GM21786 (cell line): Measurements from ENCODE around the gene PNKD.

Experiments used
- ATAC-seq: cut with Tn5 transposase; IDR thresholded peaks from one replicate; pipeline ENCODE4 v1.9.1; 2021; ENCODE audit not compliant: unreplicated experiment

PNKD gene

DNA sequence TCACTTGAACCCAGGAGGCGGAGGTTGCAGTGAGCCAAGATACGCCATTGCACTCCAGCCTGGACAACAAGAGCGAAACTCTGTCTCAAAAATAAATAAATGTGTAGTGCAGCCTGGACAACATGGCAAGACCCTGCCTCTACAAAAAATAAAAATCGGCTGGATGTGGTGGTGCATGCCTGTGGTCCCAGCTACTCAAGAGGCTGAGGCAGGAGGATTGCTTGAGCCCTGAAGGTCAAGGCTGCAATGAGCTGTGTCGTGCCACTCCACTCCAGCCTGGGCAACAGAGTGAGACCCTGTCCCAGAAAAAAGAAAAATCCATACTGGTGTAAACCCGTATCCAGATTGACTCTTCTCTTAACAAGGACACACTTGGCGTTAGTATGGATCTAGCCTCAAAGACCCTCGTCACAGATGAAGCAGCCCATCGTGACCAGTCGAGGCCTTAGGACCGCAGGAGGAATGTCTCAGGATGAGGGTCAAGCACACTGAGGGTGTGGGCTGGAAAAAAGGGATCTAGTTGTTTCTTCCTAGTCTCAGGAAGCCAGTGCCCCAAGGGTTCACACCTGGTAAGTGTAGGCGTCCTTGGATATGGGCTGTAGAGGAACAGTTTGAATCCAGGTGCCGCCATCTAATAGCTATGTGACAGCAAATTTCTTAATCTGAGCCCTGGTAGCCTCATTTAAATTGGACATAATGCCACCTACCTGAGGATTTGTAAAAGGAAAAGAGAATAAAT lies 13.5 kb upstream of the PNKD start:
- ATAC-seq = no peak

DNA sequence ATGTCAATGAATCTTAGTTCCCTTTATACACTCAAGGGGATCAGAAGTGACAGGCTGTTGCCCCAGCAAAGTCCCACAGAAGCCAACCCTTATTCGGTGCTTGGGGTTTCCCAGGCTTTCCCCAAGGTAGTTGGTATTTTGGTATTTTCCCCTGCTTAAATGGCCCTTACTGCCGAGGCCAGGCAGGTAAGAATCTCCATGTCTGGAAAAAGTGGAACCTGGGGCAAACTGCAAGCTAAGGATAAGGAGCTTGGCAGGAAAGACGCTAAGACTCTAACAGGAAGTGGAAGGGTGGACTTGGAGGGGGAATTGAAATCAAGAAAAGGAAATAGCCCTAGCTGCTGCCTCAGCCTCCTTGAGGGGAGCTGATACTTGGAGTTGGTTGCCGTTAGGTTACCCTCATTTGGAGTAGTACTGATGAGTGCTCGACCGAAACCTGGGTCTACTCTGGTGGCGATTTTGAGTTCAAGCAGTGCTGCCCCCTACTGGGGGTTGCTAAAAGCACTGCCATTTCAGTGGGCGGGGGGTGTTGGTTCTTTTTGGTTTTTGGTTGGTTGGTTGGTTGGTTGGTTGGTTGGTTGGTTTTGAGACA lies 12.8 kb upstream of the PNKD start:
- ATAC-seq = peak; percentile 85

DNA sequence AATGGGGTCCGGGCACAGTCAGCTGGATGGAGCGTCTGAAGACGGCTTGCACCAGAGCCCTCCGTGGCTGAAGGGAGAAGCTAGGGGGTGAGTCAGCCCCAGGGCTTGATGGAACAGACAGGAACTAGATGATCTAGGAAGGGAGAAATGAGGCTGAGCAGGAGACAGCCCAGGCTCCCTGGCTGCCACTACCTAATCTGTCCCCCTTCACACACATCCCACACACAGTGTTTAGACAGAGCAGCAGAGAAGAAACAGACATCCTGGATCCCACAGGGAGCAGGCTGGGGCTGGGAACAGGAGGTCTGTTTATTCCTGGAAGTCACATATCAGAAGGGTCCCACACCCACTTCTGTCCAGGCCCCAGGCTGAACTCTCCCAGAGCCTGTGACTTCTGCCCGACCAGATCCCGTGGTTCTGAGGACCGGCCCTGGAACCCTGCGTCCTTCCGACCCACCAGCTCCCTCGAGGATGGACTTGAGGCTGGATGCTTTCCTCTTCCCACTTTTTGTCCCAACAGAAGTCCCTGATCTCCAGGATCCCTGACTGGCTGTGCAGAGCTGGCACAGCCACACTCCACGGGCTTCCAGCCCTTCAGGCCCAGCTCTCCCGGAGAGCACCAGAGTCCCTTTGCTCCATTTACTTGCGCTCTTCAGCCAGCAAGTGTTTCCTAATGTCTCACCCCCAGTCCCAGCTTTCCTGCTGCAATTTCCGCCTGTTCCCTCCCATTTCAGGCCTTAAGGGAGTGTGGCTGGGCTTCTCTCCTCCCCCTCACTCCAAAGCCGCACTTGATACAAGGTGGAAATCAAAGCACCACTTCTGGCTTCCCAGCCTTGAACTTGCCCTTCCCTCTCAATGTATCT lies 11.0 kb upstream of the PNKD start:
- ATAC-seq = no peak

DNA sequence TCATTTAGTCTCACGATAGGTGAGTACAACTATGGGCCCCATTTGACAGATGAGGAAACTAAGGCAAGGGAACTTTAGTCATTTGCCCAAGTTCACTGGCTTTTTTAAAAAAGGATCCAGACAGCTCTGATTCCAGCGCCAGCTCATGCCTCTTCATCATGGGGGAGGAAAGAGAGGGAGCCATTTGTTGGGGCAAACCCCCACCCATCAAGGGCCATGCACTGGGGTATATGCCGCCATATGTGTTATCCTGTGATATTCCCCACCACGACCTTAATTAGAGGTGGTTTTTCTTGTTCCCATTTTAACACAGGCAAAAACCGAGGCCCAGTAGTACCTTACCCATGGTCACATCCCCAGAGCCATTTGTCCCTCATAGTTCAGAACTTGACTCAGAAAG lies 10.2 kb upstream of the PNKD start:
- ATAC-seq = no peak

DNA sequence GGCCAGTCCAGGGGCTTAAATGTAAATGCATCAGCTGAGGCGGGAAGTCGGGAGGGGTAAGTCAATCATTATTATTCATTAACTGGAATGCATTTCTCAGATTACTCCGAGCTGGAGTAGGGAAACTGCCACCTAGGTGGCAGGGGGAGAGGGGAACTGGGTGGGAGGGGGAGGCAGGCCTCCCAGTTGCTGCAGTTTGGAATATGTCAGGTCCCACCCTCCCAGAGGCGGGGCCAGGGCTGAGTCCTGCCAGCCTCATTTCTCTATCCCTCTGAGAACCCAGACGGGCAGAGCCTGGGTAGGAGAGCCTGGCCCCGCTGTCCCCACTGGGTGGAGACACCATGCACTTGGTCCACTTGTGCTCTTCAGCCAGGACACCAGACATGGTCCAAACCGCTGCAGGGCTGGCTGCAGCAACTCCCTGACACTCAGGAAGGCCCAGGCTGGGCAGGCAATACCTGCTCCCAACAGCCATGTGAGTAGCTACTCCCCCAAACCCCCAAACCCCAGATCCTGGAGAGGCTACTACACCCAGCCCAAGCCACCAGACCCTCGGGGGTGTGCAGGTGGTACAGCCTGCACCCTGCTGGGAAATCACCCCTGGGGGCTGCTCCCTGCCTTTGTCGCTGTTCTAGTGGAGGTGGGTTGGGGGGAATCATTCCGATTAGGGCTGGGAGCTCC lies 9.4 kb upstream of the PNKD start, which contains the start of gene GPBAR1:
TSS of gene GPBAR1 (plus strand) at position 274 of the 681 bp plus-strand sequence. CDS start 1,710 bp downstream, outside the sequence.
- ATAC-seq = no peak

DNA sequence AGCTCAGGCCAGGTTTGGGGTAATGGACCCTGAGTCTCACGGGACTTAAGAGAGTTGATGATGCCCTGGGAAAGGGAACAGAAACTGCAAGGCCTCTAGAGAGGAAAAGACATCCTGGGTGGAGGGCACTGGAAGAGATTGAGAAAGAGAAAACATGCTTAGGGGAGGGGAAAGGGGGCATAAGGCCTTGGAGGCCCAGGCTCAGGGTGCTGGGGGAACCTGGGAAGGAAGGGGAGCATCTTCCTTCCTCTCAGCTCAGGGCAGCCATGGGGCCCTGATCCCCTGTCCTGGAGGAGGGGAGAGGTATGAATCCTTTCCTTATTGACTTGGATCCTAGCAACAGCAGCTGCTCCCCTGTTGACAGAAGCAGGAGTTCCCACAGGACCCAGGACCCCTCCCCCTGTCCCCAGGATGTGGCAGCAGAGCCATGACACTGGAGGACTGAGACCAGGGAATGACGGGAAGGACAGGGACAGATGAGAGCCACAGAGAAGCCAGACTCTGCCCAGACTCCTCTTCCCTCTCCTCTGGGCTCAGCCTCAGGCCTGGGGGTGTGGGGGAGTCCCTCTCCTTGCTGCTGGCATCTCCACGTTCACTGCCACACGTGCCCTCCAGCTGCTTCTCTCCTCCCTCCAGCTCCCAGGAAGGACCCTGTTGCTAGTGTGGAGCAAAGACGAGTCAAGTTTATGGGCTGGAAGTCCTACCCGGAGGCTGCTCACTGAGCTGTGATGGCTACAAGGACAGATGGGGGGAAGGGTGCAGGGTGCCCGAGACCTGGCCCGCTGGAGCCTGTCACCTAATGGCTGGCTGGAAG lies 8.7 kb upstream of the PNKD start:
- no peak for ATAC-seq

DNA sequence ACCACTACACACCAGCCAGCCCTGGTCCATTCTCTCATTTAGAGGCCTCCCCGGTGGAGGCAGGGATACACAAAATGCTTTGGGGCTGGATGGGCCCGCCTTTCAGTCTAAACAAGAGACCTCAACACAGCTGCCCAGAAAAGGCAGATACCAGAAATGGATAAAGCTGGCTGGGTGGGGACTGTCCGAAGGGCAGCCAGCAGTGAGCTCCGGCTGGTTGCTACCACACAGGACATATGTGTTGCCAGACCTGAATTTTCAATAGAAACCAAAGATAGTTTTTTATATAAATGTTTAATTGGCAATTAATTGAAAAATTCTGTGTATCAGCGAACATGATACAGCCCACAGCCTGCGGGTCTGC lies 8.1 kb upstream of the PNKD start:
- ATAC-seq = no peak

DNA sequence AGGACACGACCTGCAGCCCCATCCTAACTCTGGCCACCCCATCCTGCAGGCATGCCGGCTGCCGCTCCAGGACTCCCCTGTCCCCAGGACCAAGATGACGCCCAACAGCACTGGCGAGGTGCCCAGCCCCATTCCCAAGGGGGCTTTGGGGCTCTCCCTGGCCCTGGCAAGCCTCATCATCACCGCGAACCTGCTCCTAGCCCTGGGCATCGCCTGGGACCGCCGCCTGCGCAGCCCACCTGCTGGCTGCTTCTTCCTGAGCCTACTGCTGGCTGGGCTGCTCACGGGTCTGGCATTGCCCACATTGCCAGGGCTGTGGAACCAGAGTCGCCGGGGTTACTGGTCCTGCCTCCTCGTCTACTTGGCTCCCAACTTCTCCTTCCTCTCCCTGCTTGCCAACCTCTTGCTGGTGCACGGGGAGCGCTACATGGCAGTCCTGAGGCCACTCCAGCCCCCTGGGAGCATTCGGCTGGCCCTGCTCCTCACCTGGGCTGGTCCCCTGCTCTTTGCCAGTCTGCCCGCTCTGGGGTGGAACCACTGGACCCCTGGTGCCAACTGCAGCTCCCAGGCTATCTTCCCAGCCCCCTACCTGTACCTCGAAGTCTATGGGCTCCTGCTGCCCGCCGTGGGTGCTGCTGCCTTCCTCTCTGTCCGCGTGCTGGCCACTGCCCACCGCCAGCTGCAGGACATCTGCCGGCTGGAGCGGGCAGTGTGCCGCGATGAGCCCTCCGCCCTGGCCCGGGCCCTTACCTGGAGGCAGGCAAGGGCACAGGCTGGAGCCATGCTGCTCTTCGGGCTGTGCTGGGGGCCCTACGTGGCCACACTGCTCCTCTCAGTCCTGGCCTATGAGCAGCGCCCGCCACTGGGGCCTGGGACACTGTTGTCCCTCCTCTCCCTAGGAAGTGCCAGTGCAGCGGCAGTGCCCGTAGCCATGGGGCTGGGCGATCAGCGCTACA lies 7.4 kb upstream of the PNKD start:
- ATAC-seq = no peak

DNA sequence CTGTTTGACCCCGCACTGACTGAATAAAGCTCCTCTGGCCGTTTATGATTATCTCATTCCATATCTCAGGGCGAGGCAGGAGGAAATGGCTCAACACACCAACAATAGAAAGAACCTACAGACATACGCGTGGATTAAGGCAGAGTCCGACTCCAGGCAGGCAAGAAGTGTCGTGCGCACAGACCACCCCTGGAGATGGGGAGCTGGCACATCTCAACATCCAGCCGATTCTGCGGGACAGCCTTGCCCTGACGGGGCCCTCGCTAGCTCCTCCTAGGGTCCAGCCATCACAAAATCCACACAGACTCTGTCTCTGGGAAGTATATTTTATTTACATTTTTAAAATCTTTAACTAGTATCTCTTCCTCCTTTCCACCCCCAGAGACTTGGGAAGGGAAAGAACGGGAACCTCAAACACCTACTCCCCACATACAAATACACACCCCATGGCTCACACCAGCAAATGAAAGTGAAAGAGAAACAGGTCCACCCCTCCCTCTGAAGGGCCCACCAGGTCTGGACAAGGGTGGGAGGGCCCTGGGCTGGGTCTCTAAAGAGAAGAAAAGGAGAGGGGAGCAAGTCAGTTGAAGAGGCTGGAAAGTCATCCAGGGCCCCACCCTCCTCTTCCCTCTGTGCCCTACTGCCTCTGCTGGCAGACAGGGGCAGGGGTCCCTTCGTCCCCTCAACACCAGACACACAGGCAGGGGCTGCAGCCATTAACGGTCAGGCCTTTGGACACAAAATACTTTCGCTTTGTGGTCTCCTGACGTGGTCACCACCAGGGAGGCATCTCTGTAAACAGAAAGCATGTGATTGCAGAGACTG lies 6.3 kb upstream of the PNKD start:
- ATAC-seq = no peak

DNA sequence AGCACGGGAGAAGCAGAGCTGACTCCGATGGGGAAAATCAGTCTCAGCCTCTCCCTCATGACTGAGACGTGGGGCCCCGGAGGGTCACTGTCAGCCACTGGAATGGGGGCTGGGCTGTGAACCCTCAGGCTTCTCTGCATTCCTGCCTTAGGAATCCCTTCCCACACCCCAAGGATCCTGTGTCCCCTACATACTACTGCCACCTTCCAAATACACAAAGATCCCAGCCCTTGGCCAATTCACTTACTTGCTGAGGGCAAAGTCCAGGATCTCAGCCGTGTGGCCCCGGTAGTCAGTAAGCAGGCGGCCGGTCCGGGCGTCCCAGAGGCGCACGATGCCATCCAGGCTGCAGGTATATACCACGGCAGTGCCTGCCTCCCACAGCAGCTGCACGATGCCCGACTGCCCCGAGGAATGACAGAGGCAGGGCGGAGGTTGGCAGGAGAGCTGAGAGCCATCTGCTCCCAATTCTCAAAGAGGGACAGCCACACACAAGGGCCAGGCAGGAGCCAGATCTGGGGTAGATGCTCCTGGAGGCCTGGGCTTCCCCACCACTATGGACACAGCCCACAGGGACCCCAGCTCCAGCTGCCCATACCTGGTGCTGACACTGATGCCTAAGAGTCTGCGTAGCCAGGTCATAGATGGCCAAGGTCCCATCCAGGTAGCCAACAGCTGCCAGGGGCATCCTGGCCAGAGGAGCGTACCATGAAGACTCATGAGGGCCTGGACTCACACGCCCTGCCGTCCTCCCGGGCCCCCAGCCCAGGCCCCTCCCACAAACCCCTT lies 5.4 kb upstream of the PNKD start:
- no peak for ATAC-seq

DNA sequence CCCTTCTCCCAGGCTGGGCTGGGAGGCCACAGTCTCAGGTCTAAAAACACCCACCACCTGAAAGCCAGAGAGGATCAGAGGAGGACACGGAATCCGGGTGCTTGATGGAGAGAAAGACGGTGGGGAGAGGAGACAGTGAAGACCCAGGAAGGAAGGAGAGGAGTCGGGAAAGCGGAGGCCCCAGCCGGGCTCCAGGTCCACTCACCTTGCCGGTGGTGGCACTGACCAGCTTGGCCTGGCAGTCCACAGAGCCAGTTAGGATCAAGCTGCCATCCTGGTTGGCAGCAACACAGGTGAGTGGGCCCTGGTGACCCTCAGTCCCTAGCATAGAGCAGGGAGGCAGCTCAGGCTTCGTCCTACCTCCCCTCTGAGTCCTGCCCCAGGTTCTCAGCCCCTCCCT lies 4.7 kb upstream of the PNKD start:
- ATAC-seq = no peak

DNA sequence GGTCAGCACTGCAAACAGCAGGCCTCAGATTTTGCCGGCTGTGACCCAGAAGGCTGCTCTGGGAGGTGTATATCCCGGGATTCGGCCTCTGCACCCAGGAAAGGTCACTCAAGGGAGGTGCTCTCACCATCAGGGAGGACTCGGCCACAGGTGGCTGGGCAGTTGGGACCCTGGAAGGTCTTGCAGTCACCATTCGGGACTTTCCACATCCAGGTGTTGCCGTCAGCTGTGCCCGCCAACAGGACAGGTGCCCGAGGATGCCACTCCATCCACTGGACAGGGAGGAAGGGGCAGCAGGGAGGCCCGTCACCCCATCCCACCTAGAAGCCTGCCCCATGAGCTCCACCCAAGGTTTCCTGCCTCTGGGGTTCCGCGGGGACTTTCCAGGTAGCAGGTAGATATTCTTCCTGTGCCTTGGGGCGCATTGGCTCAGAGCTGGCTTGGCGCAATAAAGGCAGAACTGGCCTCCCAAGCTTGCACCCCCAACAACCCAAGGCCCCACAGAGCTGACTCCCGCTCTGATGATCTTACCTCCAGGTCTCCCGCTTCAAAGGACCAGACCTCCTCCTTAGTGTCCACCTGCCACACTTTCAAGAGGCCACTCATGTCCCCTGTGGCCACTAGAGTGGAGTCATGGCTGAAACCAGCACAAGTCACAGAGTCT lies 3.9 kb upstream of the PNKD start:
- no peak for ATAC-seq

DNA sequence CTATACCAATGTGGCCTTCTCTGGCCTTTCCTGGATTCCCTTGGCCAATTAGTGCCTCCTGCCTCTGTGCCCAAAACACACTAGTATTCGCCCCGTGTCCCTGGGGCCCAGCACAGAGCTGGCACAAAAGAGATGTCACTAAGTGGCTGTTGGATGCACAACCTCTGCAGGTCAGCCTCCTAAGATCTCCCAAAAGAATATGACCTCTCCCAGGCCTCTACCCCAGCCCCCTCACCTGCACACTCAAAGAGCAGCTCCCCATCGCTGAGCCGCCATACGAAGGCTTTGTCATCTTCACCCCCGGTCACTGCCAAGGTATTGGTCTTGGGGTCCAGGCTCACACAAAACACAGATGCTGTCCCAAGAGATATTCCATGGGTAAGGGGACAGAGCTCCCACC lies 3.1 kb upstream of the PNKD start:
- no peak for ATAC-seq

DNA sequence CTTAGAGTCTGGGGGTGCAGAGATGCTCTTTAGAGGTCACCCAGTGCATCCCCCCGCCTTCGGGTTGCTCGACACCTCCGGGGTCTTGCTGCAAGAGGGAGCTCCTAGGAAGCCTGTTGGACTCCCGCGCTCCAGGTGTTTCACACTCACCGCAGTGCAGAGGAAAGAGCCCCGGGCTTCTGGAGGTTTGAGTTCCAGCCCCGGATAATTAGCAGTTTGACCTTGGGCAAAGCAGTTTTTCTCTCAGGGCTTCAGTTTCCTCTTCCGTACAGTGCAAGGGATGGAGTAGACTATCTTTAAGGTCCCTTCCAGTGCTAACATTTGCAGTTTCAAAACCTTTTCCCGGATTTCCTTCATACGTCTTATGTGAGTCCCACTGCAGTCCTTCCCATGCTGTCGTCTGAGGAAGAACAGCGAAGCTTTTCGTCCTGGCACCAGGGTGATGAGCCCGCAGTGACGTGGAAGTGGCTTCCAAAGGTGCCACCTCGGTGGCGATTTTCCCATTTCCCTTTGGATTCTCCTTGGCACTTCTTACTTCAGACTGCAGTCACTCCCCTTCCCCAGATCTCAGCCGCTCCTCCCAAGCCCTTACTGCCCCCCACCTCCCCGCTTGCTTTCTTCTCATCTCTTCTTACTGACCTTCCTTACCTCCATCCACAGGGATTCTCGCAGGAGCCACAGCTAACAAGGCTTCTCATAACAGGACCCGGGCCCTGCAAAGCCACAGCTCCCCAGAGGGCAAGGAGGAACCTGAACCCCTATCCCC lies 585 bp downstream of the PNKD start:
- no peak for ATAC-seq

DNA sequence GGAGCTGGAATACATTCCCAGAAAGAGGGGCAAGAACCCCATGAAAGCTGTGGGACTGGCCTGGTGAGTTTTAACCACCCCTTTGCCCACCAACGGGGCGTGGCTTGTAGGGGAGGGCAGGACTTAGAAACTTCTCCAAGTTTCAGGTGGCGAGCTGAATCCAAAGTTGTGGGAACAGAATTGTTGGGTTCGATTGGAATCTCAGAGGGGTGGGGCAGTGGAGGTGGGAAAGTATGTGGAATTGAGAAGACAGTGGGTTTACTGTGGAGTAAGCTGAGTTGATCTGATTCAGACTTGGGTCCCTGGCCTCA lies 1.1 kb downstream of the PNKD start:
- no peak for ATAC-seq

DNA sequence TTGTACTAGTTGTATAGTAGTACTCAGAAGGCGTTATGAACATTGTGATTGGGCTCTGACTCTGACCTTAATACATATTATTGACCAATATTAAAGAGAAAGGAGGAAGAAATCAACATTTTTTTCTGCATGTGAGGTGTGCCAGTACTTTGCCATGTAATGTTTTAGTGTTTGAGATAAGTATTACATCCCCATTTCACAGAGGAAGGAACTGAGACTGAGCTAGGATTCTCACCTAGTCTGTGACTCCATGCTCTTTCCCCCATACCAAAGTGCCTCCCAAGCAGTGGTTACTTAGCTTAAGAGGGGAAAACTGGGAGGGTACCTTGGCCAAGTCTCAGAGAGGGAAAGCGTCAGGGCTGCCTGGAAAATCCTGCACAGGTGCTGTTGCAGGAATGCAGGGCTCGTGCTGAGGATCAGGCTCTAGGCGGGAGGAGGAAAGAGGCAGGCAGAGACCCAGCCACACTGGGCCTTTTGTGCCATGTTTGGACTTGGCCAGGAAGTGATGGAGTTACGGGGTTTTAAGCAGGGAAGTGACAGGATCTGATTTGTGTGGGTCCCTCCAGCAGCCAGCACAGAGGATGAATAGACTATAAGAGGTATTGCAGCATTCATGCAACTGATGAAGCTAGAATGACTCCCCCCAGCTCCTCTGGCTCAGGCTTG lies 1.7 kb downstream of the PNKD start:
- ATAC-seq = no peak
